Loucy (cell line): ENCODE measurements around the gene JTB.

Experiments
- H2AFZ ChIP-seq: fragments of 200-600 bp; sonication (generic); 2 replicates; pipeline ENCODE4 v1.6.0; 2016; ENCODE audit warnings: antibody characterized with exemption, mild to moderate bottlenecking, low read length, moderate library complexity
- H3F3A ChIP-seq: fragments of 200-600 bp; 2 replicates; pipeline ENCODE4 v1.6.0; 2016; ENCODE audit warnings: antibody characterized with exemption, low read depth, mild to moderate bottlenecking
- H3K27me3 ChIP-seq: fragments of 200-600 bp; sonication (generic); 2 replicates; pipeline ENCODE4 v1.6.1; 2014; ENCODE audit warnings: low read length, mild to moderate bottlenecking; ENCODE audit not compliant: insufficient read depth, poor library complexity, severe bottlenecking
- H3K36me3 ChIP-seq: fragments of 200-600 bp; sonication (generic); 2 replicates; pipeline ENCODE4 v1.6.1; 2016; ENCODE audit warnings: low read length; ENCODE audit not compliant: insufficient read depth
- H3K4me1 ChIP-seq: fragments of 200-600 bp; sonication (generic); 2 replicates; pipeline ENCODE4 v1.5.1; 2014; ENCODE audit warnings: low read length, mild to moderate bottlenecking; ENCODE audit not compliant: insufficient read depth, poor library complexity, severe bottlenecking
- H3K4me2 ChIP-seq: fragments of 200-600 bp; sonication (generic); 2 replicates; pipeline ENCODE4 v1.6.0; 2014; ENCODE audit warnings: antibody characterized with exemption, low read length, low read depth, mild to moderate bottlenecking; ENCODE audit not compliant: poor library complexity, severe bottlenecking
- H3K4me3 ChIP-seq: fragments of 200-600 bp; sonication (generic); 2 replicates; pipeline ENCODE4 v1.5.1; 2014; ENCODE audit warnings: low read length, mild to moderate bottlenecking, mixed read lengths; ENCODE audit not compliant: poor library complexity, severe bottlenecking
- H3K79me2 ChIP-seq: fragments of 200-600 bp; sonication (generic); 2 replicates; pipeline ENCODE4 v1.6.1; 2014; ENCODE audit warnings: low read length; ENCODE audit not compliant: insufficient read depth
- H3K9ac ChIP-seq: fragments of 200-600 bp; sonication (generic); 2 replicates; pipeline ENCODE4 v1.6.0; 2014; ENCODE audit warnings: mild to moderate bottlenecking, low read depth, low read length, moderate library complexity; ENCODE audit not compliant: poor library complexity, severe bottlenecking
- H3K9me2 ChIP-seq: fragments of 200-600 bp; sonication (generic); replicated peaks from 2 replicates; pipeline ENCODE4 v1.6.1; 2016; ENCODE audit warnings: low read depth, low read length, mixed read lengths
- H3K9me3 ChIP-seq: fragments of 200-600 bp; sonication (generic); 2 replicates; pipeline ENCODE4 v1.6.1; 2014; ENCODE audit warnings: mild to moderate bottlenecking, antibody characterized with exemption, low read length, low read depth; ENCODE audit not compliant: insufficient read depth
- H4K20me1 ChIP-seq: fragments of 200-600 bp; sonication (generic); 2 replicates; pipeline ENCODE4 v1.6.0; 2014; ENCODE audit warnings: antibody characterized with exemption, low read length, mild to moderate bottlenecking; ENCODE audit not compliant: insufficient read depth, poor library complexity, severe bottlenecking
- CTCF ChIP-seq: fragments of 200-600 bp; sonication (generic); conservative IDR thresholded peaks from 2 replicates; pipeline ENCODE4 v1.5.1; 2014; ENCODE audit warnings: mild to moderate bottlenecking, antibody characterized with exemption, low read length
- EZH2phosphoT487 ChIP-seq: fragments of 200-600 bp; IDR thresholded peaks from 2 replicates; pipeline ENCODE4 v1.6.1; 2018; ENCODE audit warnings: antibody characterized with exemption, mild to moderate bottlenecking, moderate library complexity, borderline replicate concordance

Gene JTB

GRCh38 chr1:153968972-153969371 is 8.5 kb downstream of the JTB start:
- H3K27me3 ChIP-seq: no peaks in the 10 kb centered on the region
- peaks cover 3% of the 10 kb centered on the region; the same call in 1 of the 2 replicates for H3K36me3 ChIP-seq
- no peaks in the 10 kb centered on the region for H4K20me1 ChIP-seq
- peak overlapping the region; percentile 90 for H3K4me3 ChIP-seq
- no peaks in the 10 kb centered on the region for H3K9me3 ChIP-seq
- H2AFZ ChIP-seq: no peak overlapping the region
- no peak for TF ChIP-seq EZH2phosphoT487
- no peak for TF ChIP-seq CTCF
- H3K9ac ChIP-seq: peak overlapping the region; percentile 97
- peaks cover 49% of the 10 kb centered on the region for H3K79me2 ChIP-seq
- H3K4me1 ChIP-seq: peaks cover 39% of the 10 kb centered on the region
- peak overlapping the region; percentile 78 for H3K4me2 ChIP-seq
- H3K9me2 ChIP-seq: no peaks in the 10 kb centered on the region
- no peaks in the 10 kb centered on the region for H3F3A ChIP-seq

- no peaks in the 10 kb centered on the region for H4K20me1 ChIP-seq
- H3F3A ChIP-seq: no peaks in the 10 kb centered on the region
- H3K4me1 ChIP-seq: peaks cover 42% of the 10 kb centered on the region
- H3K36me3 ChIP-seq: no peaks in the 10 kb centered on the region
- H3K9me2 ChIP-seq: no peaks in the 10 kb centered on the region
- H3K4me2 ChIP-seq: peak overlapping the region; percentile 78
- no peak for TF ChIP-seq EZH2phosphoT487
- no peak for TF ChIP-seq CTCF
- H3K9me3 ChIP-seq: no peaks in the 10 kb centered on the region
- H3K4me3 ChIP-seq: peak overlapping the region; percentile 90
- peak overlapping the region; percentile 97 for H3K9ac ChIP-seq
- H3K79me2 ChIP-seq: peaks cover 52% of the 10 kb centered on the region
- no peak overlapping the region for H2AFZ ChIP-seq
- H3K27me3 ChIP-seq: no peaks in the 10 kb centered on the region
Observed at GRCh38 chr1:153968408-153968807, 9.1 kb downstream of the JTB start.

GRCh38 chr1:153968000-153968363 is 9.5 kb downstream of the JTB start:
- H3K9me3 ChIP-seq: no peaks in the 10 kb centered on the region
- H3K36me3 ChIP-seq: no peaks in the 10 kb centered on the region
- H3K4me3 ChIP-seq: peak overlapping the region; percentile 90
- H3K4me1 ChIP-seq: peaks cover 44% of the 10 kb centered on the region
- H3K9me2 ChIP-seq: no peaks in the 10 kb centered on the region
- no peaks in the 10 kb centered on the region for H4K20me1 ChIP-seq
- peak overlapping the region; percentile 97 for H3K9ac ChIP-seq
- H3K79me2 ChIP-seq: peaks cover 55% of the 10 kb centered on the region
- H3K27me3 ChIP-seq: no peaks in the 10 kb centered on the region
- peak overlapping the region; percentile 47 for H2AFZ ChIP-seq
- no peaks in the 10 kb centered on the region for H3F3A ChIP-seq
- TF ChIP-seq EZH2phosphoT487 (no peak), CTCF (no peak)
- peak overlapping the region; percentile 78 for H3K4me2 ChIP-seq
